Right cardiac atrium (tissue), 5 donors: Measurements from ENCODE around the gene RBM44. TPM values are rescaled to one million over a fixed set of nuclear protein-coding genes. Genes with fewer than 3 reads are reported as not detected.
"Not testable (repeated sequence)": the region's sequence is repeated elsewhere in the genome, so short reads cannot be mapped to it uniquely, and the experiment has no call there.

Experiments used
- ATAC-seq, 2 donors: fragments of 200-7000 bp; cut with Tn5 transposase; one replicate each; pipeline versions ENCODE4 v1.8.0 to v1.9.1; 2020; ENCODE audit warnings: moderate library complexity in 2 of 2, mild to moderate bottlenecking in 1 of 2
- DNase-seq, 3 donors: peaks; one replicate each; pipeline ENCODE4 v3.0.0-alpha.2; 2020
- H3K27ac ChIP-seq: one replicate; pipeline ENCODE4 v1.5.1; 2013; ENCODE audit warnings: mild to moderate bottlenecking, low read length, control low read depth, moderate library complexity
- H3K27me3 ChIP-seq: one replicate; pipeline ENCODE4 v1.6.1; 2013; ENCODE audit not compliant: control insufficient read depth, insufficient read depth
- H3K4me1 ChIP-seq: one replicate; pipeline ENCODE4 v1.6.1; 2013; ENCODE audit warnings: low read length; ENCODE audit not compliant: control insufficient read depth, insufficient read depth
- H3K4me3 ChIP-seq: one replicate; pipeline ENCODE4 v1.5.1; 2013; ENCODE audit warnings: low read length, control low read depth
- H3K9me3 ChIP-seq: one replicate; pipeline ENCODE4 v1.6.1; 2013; ENCODE audit warnings: low read length; ENCODE audit not compliant: control insufficient read depth
- WGBS: extraction: QIAGEN DNeasy Blood & Tissue Kit; methylation state at CpG from one replicate; pipeline ENCODE4 v1.1.7; 2013; 5-methylcytosine and 5-hydroxymethylcytosine counted together
- intact Hi-C, 4 donors: fragments of 100-400 bp; cut with DNase I; formaldehyde crosslinking; loops; one replicate each; pipeline versions ENCODE4 v1.11.0 to v1.14.0; 2022 to 2023
- polyA plus RNA-seq: library from polyadenylated mRNA; stranded (reverse); fragments of 200-250 nt; gene quantifications from one replicate; pipeline ENCODE4 v1.2.3, GENCODE V29; 2013
- total RNA-seq, 4 donors: library from RNA; stranded (reverse); fragmentation: NEBNext Ultra II Directional; extraction: Animal tissue kit (Norgen Biotek cat#: 25700); gene quantifications; one replicate each; pipeline ENCODE4 v1.2.1, GENCODE V29; 2021
- donor health status: healthy with polysubstance abuse.
- donor health status: DM: no; HTN: yes; CAD: no.
- donor health status: DM: no; HTN: no; CAD: no.
- donor health status: DM: no; HTN: yes; CAD: no; lungs with severe emphysema.
- donor health status: DM: yes; HTN: yes; CAD: no.

The RBM44 gene
- total and polyA plus RNA-seq, 5 donors, result 0.20 to 0.70 (median 0.35) TPM

DNA sequence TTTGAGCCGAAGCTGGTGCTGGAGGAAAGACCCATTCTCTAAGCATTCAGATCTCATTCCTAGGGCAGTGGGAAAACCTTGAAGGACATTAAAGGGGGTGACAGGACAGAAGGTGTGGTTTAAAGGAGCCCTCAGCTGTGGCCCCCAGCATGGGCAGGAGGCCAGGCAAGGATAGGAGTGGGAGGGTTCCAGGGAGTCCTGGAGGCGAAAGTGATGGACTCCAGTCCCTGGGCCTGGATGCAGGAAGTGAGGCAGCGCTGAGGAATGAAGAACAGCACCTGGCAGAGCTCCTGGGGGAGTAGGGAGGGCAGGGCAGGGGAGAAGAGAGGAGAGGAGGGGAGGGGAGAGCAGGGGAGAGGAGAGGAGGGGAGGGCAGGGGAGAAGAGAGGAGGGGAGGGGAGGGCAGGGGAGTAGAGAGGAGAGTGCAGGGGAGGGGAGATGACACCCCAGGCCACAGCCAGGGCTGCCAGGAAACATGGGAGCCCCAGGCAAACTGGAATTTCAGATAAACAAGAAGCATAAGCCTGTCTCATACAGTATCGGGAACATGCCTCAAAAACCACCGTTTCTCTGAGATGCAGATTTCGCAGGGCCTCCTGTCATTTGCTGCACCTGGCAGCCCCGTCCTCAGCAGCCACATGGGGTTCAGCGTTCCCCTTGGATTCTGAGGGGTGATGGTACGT is 66.5 kb downstream of the RBM44 start:
- Histone ChIP-seq H3K27me3 (no peaks in the 10 kb centered on the region), H3K4me1 (peaks cover 2% of the 10 kb centered on the region), H3K9me3 (no peaks in the 10 kb centered on the region), H3K4me3 (no peak overlapping the region), H3K27ac (peak overlapping the region; percentile 54)
- intact Hi-C loops, result no loop called here
- 64% methylated on average over 9 of the region's 9 CpGs for WGBS
- DNase-seq (peak in 1 of 3 donors; percentile 25), ATAC-seq (peak in 1 of 2 donors; percentile 13)

DNA sequence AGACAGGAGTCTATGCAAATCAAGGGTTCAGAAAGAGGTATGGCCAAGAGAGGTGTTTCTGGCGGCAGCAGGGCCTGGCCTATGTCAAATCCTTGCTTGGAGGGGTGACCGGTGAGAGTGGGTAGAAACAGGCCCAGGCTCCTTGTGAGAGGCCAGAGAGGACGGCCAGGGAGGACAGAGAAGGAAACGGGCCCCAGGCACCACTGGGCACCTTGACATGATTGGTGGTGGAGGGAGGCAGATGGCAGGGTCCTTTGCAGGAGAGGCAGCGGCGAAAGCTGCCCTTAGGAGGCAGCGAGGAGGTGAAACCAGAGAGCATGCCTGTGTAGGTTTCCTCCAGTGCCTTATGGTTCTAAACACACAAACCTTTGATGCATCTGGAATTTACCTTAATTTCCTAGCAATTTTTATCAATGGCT is 67.1 kb downstream of the RBM44 start:
- no peak for DNase-seq
- no peak for ATAC-seq
- intact Hi-C loops, result no loop called here
- Histone ChIP-seq H3K27me3 (no peaks in the 10 kb centered on the region), H3K4me1 (peaks cover 2% of the 10 kb centered on the region), H3K27ac (peak overlapping the region; percentile 54), H3K4me3 (no peak overlapping the region), H3K9me3 (no peaks in the 10 kb centered on the region)
- WGBS, result 81% methylated on average over 7 of the region's 7 CpGs

DNA sequence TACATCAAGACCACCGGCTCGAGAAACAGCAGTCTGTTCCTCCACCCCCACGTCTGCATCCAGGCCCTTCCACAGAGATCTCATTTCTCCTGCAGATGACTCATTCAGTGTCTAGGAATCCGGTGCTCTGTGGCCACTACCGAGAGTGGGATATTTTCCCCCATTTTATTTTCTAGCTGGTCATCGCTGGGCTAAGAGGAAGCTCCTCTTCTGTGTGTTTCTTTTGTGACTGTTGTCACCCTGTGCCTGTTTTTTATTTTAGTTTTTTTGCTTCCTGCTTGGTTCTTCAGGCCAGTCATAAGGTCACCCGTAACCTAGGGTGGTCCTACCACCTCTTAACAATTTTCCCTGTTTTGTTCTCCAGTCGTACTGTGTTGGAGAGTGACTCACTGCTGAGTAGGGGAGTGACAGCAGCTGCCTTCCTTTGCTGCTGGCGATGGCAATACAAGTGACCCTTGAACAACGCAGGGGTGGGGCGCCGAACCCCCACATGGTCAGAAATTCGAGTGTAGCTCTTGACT is 67.6 kb downstream of the RBM44 start:
- ATAC-seq (no peak), DNase-seq (no peak)
- H3K9me3 ChIP-seq, result no peaks in the 10 kb centered on the region
- H3K4me1 ChIP-seq, result peaks cover 2% of the 10 kb centered on the region
- intact Hi-C loops, result no loop called here
- 50% methylated on average over 13 of the region's 13 CpGs for WGBS
- H3K27me3 ChIP-seq, result no peaks in the 10 kb centered on the region
- no peak overlapping the region for H3K27ac ChIP-seq
- H3K4me3 ChIP-seq, result no peak overlapping the region

DNA sequence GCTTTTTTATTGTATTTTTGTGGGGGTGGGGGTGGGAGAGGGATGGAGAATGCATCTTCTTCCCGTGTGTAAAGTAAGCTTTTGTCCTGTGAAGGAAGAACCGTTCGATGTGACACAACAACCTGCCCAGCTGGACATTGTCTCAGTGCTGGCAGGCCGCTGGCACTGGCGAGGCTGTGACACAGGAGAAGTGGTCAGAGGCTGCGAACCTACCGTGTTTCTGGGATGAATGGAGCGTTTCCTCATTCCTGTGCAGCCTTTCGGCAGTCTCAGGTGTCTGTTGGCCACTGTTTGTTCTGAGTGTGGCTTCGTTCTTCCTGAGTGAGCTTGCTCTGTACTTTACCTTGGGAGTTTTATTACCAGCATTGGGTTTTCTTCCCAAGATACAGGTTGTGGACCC is 68.9 kb downstream of the RBM44 start:
- Histone ChIP-seq H3K27ac (no peak overlapping the region), H3K4me1 (peaks cover 2% of the 10 kb centered on the region), H3K4me3 (no peak overlapping the region), H3K27me3 (no peaks in the 10 kb centered on the region), H3K9me3 (no peaks in the 10 kb centered on the region)
- 90% methylated on average over 10 of the region's 10 CpGs for WGBS
- intact Hi-C loops, result no loop called here
- no peak for ATAC-seq
- peak in 1 of 3 donors; percentile 20 for DNase-seq

DNA sequence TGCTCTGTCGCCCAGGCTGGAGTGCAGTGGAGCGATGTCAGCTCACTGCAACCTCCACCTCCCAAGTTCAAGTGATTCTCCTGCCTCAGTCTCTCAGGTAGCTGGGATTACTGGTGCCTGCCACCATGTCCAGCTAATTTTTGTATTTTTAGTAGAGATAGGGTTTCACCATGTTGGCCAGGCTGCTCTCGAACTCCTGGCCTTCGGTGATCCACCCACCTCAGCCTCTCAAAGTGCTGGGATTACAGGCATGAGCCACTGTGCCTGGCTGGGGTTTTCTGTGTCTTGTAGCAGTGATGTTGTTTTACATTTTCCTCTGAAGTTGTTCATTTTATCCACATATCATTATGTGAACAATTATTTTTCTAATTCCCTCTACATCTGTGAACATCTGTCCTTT is 69.5 kb downstream of the RBM44 start:
- H3K27me3 ChIP-seq, DNase-seq, H3K27ac ChIP-seq, ATAC-seq, H3K4me3 ChIP-seq, intact Hi-C loops, H3K9me3 ChIP-seq, H3K4me1 ChIP-seq: not testable (repeated sequence)
- 97% methylated on average over 4 of the region's 4 CpGs for WGBS

DNA sequence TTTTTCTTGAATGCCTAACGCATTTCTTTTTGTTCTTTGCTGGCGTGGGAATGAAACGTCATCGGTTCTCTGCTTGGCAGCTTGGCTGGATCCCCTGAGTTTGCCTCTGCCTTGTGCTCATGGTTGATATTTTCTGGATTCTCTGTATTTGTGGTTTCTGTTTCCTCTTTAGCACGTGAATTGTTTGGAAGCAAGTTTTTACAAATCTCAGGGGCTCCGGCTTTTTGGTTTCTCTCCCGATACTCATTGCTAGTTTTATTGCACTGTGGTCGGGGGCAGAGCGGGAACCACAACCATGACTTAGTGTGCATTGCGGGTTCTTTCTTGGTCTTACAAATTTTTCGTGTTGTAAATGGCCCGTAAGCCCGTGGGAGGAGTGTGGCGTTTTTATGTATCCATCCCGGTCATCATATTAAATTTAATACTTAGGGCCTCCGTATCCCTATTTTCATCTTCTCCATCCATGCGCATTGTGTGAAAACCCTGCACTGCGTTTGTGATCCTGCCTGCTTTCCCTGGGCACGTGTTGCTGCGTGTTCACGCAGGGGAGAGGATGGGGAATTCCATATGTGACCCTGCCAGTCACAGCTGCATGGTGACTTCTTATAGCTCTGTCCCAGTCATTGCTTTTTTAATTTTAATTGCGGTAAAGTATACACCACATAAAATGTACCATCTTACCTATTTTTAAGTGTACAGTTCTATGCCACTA is 70.2 kb downstream of the RBM44 start:
- 73% methylated on average over 22 of the region's 22 CpGs for WGBS
- no peak for DNase-seq
- no peak overlapping the region for H3K27ac ChIP-seq
- ATAC-seq, result no peak
- H3K4me3 ChIP-seq, result no peak overlapping the region
- no peaks in the 10 kb centered on the region for H3K9me3 ChIP-seq
- intact Hi-C loops, result no loop called here
- peaks cover 2% of the 10 kb centered on the region for H3K4me1 ChIP-seq
- no peaks in the 10 kb centered on the region for H3K27me3 ChIP-seq

DNA sequence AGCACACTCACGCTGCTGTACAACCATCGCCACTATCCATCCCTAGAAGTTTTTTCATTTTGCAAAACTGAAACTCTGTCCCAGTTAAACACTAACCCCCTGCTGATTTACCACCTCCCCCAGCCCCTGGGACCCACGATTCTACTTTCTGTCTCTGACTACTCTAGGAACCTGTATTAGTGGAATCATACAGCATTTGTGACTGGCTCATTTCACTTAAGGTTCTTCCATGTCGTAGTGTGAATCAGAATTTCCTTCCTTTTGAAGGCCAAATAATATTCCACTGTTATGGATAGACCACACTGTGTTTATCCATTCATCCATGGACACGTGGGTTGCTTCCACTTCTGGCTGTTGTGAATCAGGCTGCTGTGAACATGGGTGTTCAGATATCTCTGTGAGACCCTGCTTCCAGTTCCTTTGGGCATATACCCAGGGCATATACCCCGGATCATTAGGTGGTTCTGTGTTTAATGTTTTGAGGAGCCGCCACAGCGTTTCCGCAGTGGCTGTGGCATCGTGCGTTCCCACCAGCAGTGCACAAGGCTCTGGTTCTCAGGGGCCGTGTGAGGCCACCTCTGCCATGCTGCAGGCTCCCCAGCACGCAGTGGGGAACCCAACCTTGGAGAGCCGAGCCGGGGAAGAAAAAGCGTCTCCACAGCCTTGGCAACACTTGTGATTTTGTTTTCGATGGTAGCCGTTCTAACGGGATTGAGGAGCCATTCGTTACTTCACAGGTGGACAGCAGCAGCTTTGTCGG is 70.9 kb downstream of the RBM44 start:
- Histone ChIP-seq H3K27me3 (no peaks in the 10 kb centered on the region), H3K9me3 (no peaks in the 10 kb centered on the region), H3K27ac (no peak overlapping the region), H3K4me3 (no peak overlapping the region), H3K4me1 (peaks cover under 1% of the 10 kb centered on the region)
- intact Hi-C loops, result no loop called here
- ATAC-seq (no peak), DNase-seq (peak in 2 of 3 donors; percentile 21 to 23)
- 95% methylated on average over 21 of the region's 21 CpGs for WGBS

DNA sequence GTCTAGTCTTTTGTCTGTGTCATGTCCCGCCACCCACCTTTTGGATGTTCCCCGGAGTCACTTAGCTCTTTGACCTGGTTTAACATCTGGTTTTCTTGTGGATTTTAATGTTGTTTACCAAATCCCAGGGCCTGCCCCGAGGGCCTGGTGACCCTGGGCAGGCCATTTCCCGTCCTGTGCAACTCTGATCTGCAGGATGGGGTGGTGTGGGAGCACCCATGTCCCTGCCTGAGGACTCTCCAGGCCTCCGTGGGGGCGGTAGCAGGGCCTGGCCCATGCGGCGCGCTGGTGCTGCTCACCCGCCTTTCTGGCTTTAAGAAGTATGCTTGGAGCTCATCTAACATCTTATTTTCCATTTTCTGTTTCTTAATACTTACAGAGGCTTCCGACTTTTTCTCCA is 71.5 kb downstream of the RBM44 start:
- H3K4me1 ChIP-seq, result no peaks in the 10 kb centered on the region
- DNase-seq (peak in 2 of 3 donors; percentile 10 to 27), ATAC-seq (no peak)
- 84% methylated on average over 11 of the region's 11 CpGs for WGBS
- H3K9me3 ChIP-seq, result no peaks in the 10 kb centered on the region
- no peak overlapping the region for H3K27ac ChIP-seq
- intact Hi-C loops, result no loop called here
- no peaks in the 10 kb centered on the region for H3K27me3 ChIP-seq
- no peak overlapping the region for H3K4me3 ChIP-seq

DNA sequence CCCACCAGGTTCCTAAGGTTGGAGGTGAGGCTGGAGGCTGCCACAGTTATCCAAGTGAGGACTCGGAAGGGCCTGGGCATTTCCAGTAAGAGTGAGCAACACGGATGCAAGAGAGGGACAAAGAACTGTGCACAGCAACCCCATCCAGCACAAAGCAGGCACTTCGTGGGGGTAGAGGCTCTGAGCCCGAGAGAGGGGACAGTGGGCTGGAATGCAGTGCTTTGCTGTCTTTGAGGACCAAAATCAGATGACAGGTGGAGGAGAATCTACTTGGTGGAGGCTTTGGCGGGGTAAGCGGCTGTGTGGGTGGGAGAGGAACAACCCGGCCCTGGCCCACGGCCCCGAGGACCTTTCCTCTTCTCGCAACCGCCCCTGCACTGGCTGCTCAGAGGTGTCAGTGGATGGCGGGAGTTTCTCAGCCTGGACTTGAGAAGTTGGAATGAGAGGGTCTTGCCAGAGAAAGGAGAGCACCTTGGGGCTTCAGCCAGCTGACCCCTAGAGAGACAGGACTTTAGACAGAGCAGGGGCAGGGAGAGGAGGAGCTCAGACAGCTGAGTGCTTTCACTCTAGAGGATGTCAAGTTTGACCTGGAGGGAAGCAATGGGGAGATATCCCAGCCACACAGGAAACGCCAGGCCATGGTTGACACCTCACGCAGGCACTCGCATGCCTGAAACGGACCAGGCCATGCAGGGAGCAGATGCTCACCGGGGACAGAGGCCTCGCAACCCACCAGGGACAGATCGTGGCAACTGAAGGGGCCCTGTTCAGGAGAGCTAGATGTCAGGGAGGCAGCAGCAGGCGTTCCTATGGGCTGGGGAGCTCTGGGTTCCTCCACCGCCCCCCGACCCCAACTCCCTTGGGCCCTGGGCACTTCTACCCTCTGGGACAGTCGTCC is 72.4 kb downstream of the RBM44 start:
- no peaks in the 10 kb centered on the region for H3K27me3 ChIP-seq
- ATAC-seq, result peak in 1 of 2 donors; percentile 30
- no peak overlapping the region for H3K4me3 ChIP-seq
- H3K9me3 ChIP-seq, result no peaks in the 10 kb centered on the region
- WGBS, result 61% methylated on average over 23 of the region's 23 CpGs
- peak in 2 of 3 donors; percentile 29 to 36 for DNase-seq
- intact Hi-C loops, result no loop called here
- H3K4me1 ChIP-seq, result no peaks in the 10 kb centered on the region
- no peak overlapping the region for H3K27ac ChIP-seq

DNA sequence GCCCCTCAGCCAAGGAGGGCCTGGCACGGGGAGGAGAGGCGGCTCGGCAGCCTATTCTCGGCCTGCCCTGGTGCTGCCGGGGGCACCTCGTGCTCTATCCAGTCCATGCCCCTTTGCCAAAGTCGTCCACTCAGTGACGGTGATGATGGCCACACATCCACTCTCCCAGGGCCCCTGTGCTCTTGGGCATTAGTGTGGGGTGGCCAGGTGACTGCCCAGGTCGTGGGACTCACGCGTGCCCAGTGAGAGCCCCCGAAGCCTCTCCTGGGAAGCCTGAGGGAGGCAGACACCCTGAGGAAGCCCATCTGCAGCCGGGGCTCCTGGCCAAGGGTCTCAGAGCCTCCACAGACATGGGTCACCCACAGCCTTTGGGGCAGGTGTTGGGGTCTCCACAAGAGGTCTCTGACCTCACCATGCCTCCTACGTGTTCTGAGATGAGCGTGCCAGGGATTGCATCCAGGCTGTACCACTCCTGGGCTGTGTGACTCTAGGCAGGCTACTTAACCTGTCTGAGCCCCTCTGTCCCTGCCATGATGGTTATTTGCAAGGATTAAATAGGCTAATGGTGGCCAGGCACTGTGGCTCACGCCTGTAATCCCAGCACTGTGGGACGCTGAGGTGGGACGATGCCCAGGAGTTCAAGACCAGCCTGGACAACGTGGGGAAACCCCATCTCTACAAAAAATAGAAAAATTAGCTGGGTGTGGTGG is 73.8 kb downstream of the RBM44 start:
- ATAC-seq (peak; percentile 23 to 45), DNase-seq (peak in 2 of 3 donors; percentile 41 to 43)
- H3K27me3 ChIP-seq, result no peaks in the 10 kb centered on the region
- WGBS, result 81% methylated on average over 19 of the region's 19 CpGs
- no peaks in the 10 kb centered on the region for H3K4me1 ChIP-seq
- intact Hi-C loops, result no loop called here
- no peak overlapping the region for H3K27ac ChIP-seq
- no peak overlapping the region for H3K4me3 ChIP-seq
- no peaks in the 10 kb centered on the region for H3K9me3 ChIP-seq
